Endothelial cell of umbilical vein (primary cell): ENCODE results near the gene EXOC3L1. TPM values are rescaled to one million over a fixed set of nuclear protein-coding genes. Genes with fewer than 3 reads are reported as not detected.

Experiments used
- BruUV-seq: library from RNA; stranded (reverse); fragments of 400-500 nt; replicated peaks from 2 replicates; lab custom pipeline; 2021; lab: Mats Ljungman, UMichigan
- CTCF ChIA-PET: fragments of 300-600, 350-600 bp; sonication (Branson Sonifier 250); formaldehyde crosslinking; loops from one replicate; lab custom pipeline; 2021; ENCODE audit warnings: antibody characterized with exemption, inconsistent platforms; lab: Charles Lee
- POLR2A ChIA-PET: fragments of 300-600, 350-600 bp; sonication (Branson Sonifier 250); formaldehyde crosslinking; loops from one replicate; lab custom pipeline; 2021; ENCODE audit warnings: antibody characterized with exemption, inconsistent platforms; lab: Charles Lee
- DNase-seq: peaks from one replicate; pipeline ENCODE4 v3.0.0-alpha.2; 2011; ENCODE audit warnings: low read depth, low spot score
- FAIRE-seq: peaks from 2 replicates; lab custom pipeline; 2011; peaks lifted over from hg19 to GRCh38; lab: Jason Lieb, UNC
- H2AFZ ChIP-seq: 2 replicates; pipeline ENCODE4 v1.6.0; 2012; ENCODE audit warnings: low read depth, low read length, control low read depth, inconsistent platforms
- H3K27ac ChIP-seq: 2 replicates; pipeline ENCODE4 v1.5.1; 2011; ENCODE audit warnings: low read depth, mild to moderate bottlenecking, control low read depth, low read length, moderate library complexity; ENCODE audit not compliant: insufficient read depth
- H3K27me3 ChIP-seq, 2 experiments: 2 replicates each; pipeline versions ENCODE4 v1.6.0 to v1.6.1; 2011; ENCODE audit warnings: low read length in 2 of 2, mixed read lengths in 1 of 2; ENCODE audit not compliant: control insufficient read depth in 2 of 2, insufficient read depth in 2 of 2
- H3K36me3 ChIP-seq, 2 experiments: 2 replicates in 1 of 2; 3 replicates in 1 of 2; pipeline ENCODE4 v1.5.1; 2011; ENCODE audit warnings: low read length in 2 of 2, mild to moderate bottlenecking in 1 of 2, moderate library complexity in 1 of 2; ENCODE audit not compliant: control insufficient read depth in 2 of 2, insufficient read depth in 2 of 2; ENCODE audit errors: extremely low read depth in 1 of 2
- H3K4me1 ChIP-seq: 3 replicates; pipeline ENCODE4 v1.5.1; 2011; ENCODE audit warnings: mild to moderate bottlenecking, low read length; ENCODE audit not compliant: control insufficient read depth, insufficient read depth; ENCODE audit errors: extremely low read depth
- H3K4me2 ChIP-seq: 2 replicates; pipeline ENCODE4 v1.6.1; 2011; ENCODE audit warnings: low read length, control low read depth, mixed read lengths; ENCODE audit not compliant: insufficient read depth
- H3K4me3 ChIP-seq, 3 experiments: fragments of 200-600 bp in 1 of 3; sonication (generic), shearing (Covaris generic) in 1 of 3; replicated peaks in 1 of 3; 2 replicates each; pipeline ENCODE4 v1.5.1; 2011 to 2016; ENCODE audit warnings: control low read depth in 3 of 3, low read length in 3 of 3, mild to moderate bottlenecking in 2 of 3, inconsistent platforms in 1 of 3, low read depth in 1 of 3, moderate library complexity in 1 of 3; ENCODE audit not compliant: insufficient read depth in 1 of 3
- H3K79me2 ChIP-seq: 2 replicates; pipeline ENCODE4 v1.6.0; 2012; ENCODE audit warnings: low read length, inconsistent platforms; ENCODE audit not compliant: control insufficient read depth, insufficient read depth
- H3K9ac ChIP-seq: replicated peaks from 2 replicates; pipeline ENCODE3; 2011; ENCODE audit warnings: low read length, control low read depth; ENCODE audit not compliant: insufficient read depth; ENCODE audit errors: extremely low read depth
- H3K9me1 ChIP-seq: replicated peaks from 3 replicates; pipeline ENCODE4 v1.6.0; 2011; ENCODE audit warnings: mild to moderate bottlenecking, low read length; ENCODE audit not compliant: control insufficient read depth, insufficient read depth; ENCODE audit errors: extremely low read depth
- H3K9me3 ChIP-seq: replicated peaks from 2 replicates; pipeline ENCODE4 v1.5.1; 2012; ENCODE audit warnings: low read length, inconsistent platforms; ENCODE audit not compliant: control insufficient read depth, insufficient read depth
- H4K20me1 ChIP-seq: replicated peaks from 2 replicates; pipeline ENCODE3; 2011; ENCODE audit warnings: mild to moderate bottlenecking, low read length; ENCODE audit not compliant: control insufficient read depth, insufficient read depth; ENCODE audit errors: extremely low read depth
- EZH2 ChIP-seq: IDR thresholded peaks from 2 replicates; pipeline ENCODE4 v1.6.1; 2012; ENCODE audit warnings: borderline replicate concordance, low read depth, mild to moderate bottlenecking, moderate library complexity, low read length, inconsistent platforms; ENCODE audit not compliant: severe bottlenecking
- FOS ChIP-seq: IDR thresholded peaks from 2 replicates; pipeline ENCODE4 v1.6.1; 2011; ENCODE audit warnings: mild to moderate bottlenecking, low read length, moderate library complexity, borderline replicate concordance; ENCODE audit not compliant: insufficient read depth
- GATA2 ChIP-seq: IDR thresholded peaks from 2 replicates; pipeline ENCODE4 v1.7.0; 2011; ENCODE audit warnings: low read depth, mild to moderate bottlenecking, moderate library complexity, mixed read lengths, low read length; ENCODE audit not compliant: insufficient read length, insufficient read depth
- JUN ChIP-seq: IDR thresholded peaks from 2 replicates; pipeline ENCODE4 v1.6.1; 2011; ENCODE audit warnings: borderline replicate concordance, low read depth; ENCODE audit not compliant: insufficient read length, insufficient read depth
- MAX ChIP-seq: IDR thresholded peaks from 2 replicates; pipeline ENCODE4 v1.6.1; 2011; ENCODE audit not compliant: insufficient read depth, insufficient read length
- MYC ChIP-seq: IDR thresholded peaks from one replicate; pipeline ENCODE4 v1.6.1; 2011; ENCODE audit warnings: mild to moderate bottlenecking, low read depth, low read length
- POLR2A ChIP-seq: IDR thresholded peaks from 2 replicates; pipeline ENCODE4 v1.6.1; 2012; ENCODE audit warnings: low read depth, mild to moderate bottlenecking, control low read depth, low read length
- POLR2AphosphoS5 ChIP-seq: IDR thresholded peaks from 2 replicates; pipeline ENCODE4 v1.6.1; 2012; ENCODE audit warnings: low read depth, mild to moderate bottlenecking, control low read depth, low read length, moderate library complexity; ENCODE audit not compliant: insufficient read depth
- dilution Hi-C: fragments of 300-500 bp; cut with MboI; formaldehyde crosslinking; loops from one replicate; pipeline ENCODE4 v1.15.0; 2019; ENCODE audit warnings: low sequenced_read_pairs; ENCODE audit not compliant: extremely low pct_ligation_motif_present
- intact Hi-C: fragments of 100-400 bp; cut with micrococcal nuclease; formaldehyde crosslinking; loops from one replicate; pipeline ENCODE4 v1.10.0; 2022
- polyA plus RNA-seq, 4 experiments: library from polyadenylated mRNA; depleted of rRNA in 3 of 4; stranded (reverse) in 3 of 4; unstranded in 1 of 4; fragments of >200 nt; gene quantifications; 2 replicates each; pipeline versions ENCODE4 v1.2.1 to v1.2.3, GENCODE V29; 2011 to 2012; ENCODE audit warnings: missing spikeins in 1 of 4
- total RNA-seq: library from RNA; stranded (reverse); gene quantifications from 2 replicates; pipeline ENCODE4 v1.2.3, GENCODE V29; 2021
- TF ChIP-seq, protein P1 (sequence below), 2 donors: IDR thresholded peaks; 1 replicate in 1 of 2; 2 replicates in 1 of 2; pipeline ENCODE4 v1.5.1; 2011; ENCODE audit warnings: low read length in 2 of 2, mild to moderate bottlenecking in 2 of 2, moderate library complexity in 2 of 2, control low read depth in 1 of 2, inconsistent platforms in 1 of 2, low read depth in 1 of 2; ENCODE audit not compliant: insufficient read depth in 1 of 2; ENCODE audit errors: extremely low read depth in 1 of 2

Gene EXOC3L1
- total and polyA plus RNA-seq, 2 donors (not counting 3 experiments of a cell fraction or from before 2014, with no cell fraction given), result 10.8 to 11.6 TPM

DNA sequence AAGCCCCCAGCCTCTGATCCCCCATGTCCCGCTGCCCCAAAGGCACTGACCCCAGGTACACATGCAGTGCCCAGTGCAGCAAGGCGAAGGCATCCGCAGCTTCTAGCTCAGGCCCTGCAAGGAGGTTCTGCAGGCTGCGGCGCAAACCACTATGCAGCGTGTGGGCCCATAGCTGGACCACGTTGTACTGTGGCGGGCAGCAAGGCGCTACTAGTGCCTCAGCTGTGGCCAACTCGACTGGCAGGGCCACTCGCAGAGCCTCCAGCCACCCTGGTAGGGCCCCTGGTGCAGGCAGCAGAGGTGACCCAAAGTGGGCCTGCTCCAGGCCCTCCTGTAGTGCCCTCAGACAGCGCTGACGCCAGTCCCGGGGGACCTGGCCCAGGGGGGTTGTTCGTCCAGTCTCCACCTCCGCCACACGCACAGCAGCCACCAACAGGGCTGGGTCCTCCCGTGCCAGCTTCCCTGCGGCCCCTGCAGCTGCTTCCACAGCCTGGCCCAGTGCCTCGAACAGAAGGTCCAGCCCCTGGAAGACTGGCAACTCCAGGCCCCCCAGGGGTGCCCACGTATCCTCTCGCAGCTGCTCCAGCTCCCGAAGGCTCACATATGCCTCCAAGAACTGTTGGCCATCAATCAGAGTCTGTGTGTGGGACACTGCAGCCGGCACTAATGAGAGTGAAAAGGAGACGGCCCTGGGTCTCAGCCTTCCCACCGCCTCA is 2.6 kb downstream of the EXOC3L1 start:
- Histone ChIP-seq H3K79me2 (peaks cover 13% of the 10 kb centered on the region), H3K36me3 (no peaks in the 10 kb centered on the region), H3K9ac (no peak overlapping the region), H3K9me3 (no peaks in the 10 kb centered on the region), H3K4me1 (peaks cover 40% of the 10 kb centered on the region), H3K27ac (no peak overlapping the region), H4K20me1 (no peaks in the 10 kb centered on the region), H3K27me3 (no peaks in the 10 kb centered on the region), H2AFZ (no peak overlapping the region), H3K9me1 (no peaks in the 10 kb centered on the region), H3K4me2 (no peak overlapping the region), H3K4me3 (no peak overlapping the region)
- no TSS peak for BruUV-seq
- DNase-seq, result no peak
- CTCF ChIA-PET, result interaction anchor here (1.0 to 2.8 kb wide), 3 partner anchors 10 to 219 kb away, joined by 3 to 11 read pairs (median 5); no protein-coding TSS in a partner anchor
- FAIRE-seq, result no peak
- POLR2A ChIA-PET, result no interaction called here
- no peak for TF ChIP-seq JUN
- TF ChIP-seq POLR2A, result no peak
- TF ChIP-seq FOS, result no peak
- TF ChIP-seq MAX, result no peak
- no peak for TF ChIP-seq EZH2
- TF ChIP-seq MYC, result no peak
- TF ChIP-seq POLR2AphosphoS5, result no peak
- TF ChIP-seq GATA2, result no peak
- TF ChIP-seq, protein P1, sequence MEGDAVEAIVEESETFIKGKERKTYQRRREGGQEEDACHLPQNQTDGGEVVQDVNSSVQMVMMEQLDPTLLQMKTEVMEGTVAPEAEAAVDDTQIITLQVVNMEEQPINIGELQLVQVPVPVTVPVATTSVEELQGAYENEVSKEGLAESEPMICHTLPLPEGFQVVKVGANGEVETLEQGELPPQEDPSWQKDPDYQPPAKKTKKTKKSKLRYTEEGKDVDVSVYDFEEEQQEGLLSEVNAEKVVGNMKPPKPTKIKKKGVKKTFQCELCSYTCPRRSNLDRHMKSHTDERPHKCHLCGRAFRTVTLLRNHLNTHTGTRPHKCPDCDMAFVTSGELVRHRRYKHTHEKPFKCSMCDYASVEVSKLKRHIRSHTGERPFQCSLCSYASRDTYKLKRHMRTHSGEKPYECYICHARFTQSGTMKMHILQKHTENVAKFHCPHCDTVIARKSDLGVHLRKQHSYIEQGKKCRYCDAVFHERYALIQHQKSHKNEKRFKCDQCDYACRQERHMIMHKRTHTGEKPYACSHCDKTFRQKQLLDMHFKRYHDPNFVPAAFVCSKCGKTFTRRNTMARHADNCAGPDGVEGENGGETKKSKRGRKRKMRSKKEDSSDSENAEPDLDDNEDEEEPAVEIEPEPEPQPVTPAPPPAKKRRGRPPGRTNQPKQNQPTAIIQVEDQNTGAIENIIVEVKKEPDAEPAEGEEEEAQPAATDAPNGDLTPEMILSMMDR (IDR thresholded peaks at IDR 0.05; ENCODE audit: extremely low read depth in 1 of 2, insufficient read depth in 1 of 2, low read depth in 1 of 2, low read length in 2 of 2), result no peak
- intact Hi-C loops (no loop called here), dilution Hi-C loops (no loop called here)
